B cell (primary cell): ENCODE data around the gene DLL1. TPM values are rescaled to one million over a fixed set of nuclear protein-coding genes. Genes with fewer than 3 reads are reported as not detected.
A peak's percentile ranks its signal among the peaks of the same experiment; 100 is the strongest.

Source experiments
- ATAC-seq: fragments of 200-7000 bp; cut with Tn5 transposase; one replicate; pipeline ENCODE4 v1.10.0; 2021; ENCODE audit warnings: low read depth, mild to moderate bottlenecking, moderate number of reproducible peaks, moderate library complexity
- CTCF ChIA-PET: fragments of 350-600 bp; sonication (Branson Sonifier 250); formaldehyde crosslinking; loops from one replicate; lab custom pipeline; 2021; ENCODE audit warnings: antibody characterized with exemption, inconsistent platforms; lab: Charles Lee
- POLR2A ChIA-PET: fragments of 350-600 bp; sonication (Branson Sonifier 250); formaldehyde crosslinking; loops from one replicate; lab custom pipeline; 2021; ENCODE audit warnings: antibody characterized with exemption; lab: Charles Lee
- DNase-seq: peaks from one replicate; pipeline ENCODE4 v3.0.0; 2013
- H2AFZ ChIP-seq: 2 replicates; pipeline ENCODE4 v1.6.1; 2012; ENCODE audit warnings: mild to moderate bottlenecking, low read depth, low read length; ENCODE audit not compliant: insufficient read depth, poor library complexity, severe bottlenecking
- H3K27ac ChIP-seq, 2 donors: 1 replicate in 1 of 2; 2 replicates in 1 of 2; pipeline ENCODE4 v1.5.1; 2012 to 2013; ENCODE audit warnings: low read length in 2 of 2, mild to moderate bottlenecking in 2 of 2, moderate library complexity in 1 of 2
- H3K27me3 ChIP-seq, 4 experiments: fragments of 200-600 bp in 1 of 4; sonication (generic) in 1 of 4; replicated peaks in 1 of 4; 1 replicate in 2 of 4; 2 replicates in 2 of 4; pipeline versions ENCODE4 v1.6.1 to v1.7.0; 2013 to 2016; ENCODE audit warnings: low read length in 3 of 4, mild to moderate bottlenecking in 2 of 4, mixed read lengths in 1 of 4, moderate library complexity in 1 of 4; ENCODE audit not compliant: insufficient read depth in 4 of 4, control insufficient read depth in 3 of 4; ENCODE audit errors: control extremely low read depth in 1 of 4
- H3K36me3 ChIP-seq, 2 experiments: replicated peaks in 1 of 2; 1 replicate in 1 of 2; 2 replicates in 1 of 2; pipeline versions ENCODE4 v1.6.1 to v1.7.1; 2013; ENCODE audit warnings: low read length in 1 of 2; ENCODE audit not compliant: insufficient read depth in 2 of 2, control insufficient read depth in 1 of 2; ENCODE audit errors: control extremely low read depth in 1 of 2, extremely low read depth in 1 of 2
- H3K4me1 ChIP-seq, 2 donors: fragments of 200-600 bp in 1 of 2; sonication (generic) in 1 of 2; 1 replicate in 1 of 2; 2 replicates in 1 of 2; pipeline versions ENCODE4 v1.5.1 to v1.6.1; 2013 to 2017; ENCODE audit warnings: low read length in 2 of 2; ENCODE audit not compliant: control insufficient read depth in 2 of 2, insufficient read depth in 2 of 2
- H3K4me2 ChIP-seq: replicated peaks from 2 replicates; pipeline ENCODE3; 2012; ENCODE audit warnings: mild to moderate bottlenecking, low read depth, low read length; ENCODE audit not compliant: poor library complexity, severe bottlenecking
- H3K4me3 ChIP-seq, 5 experiments: fragments of 200-600 bp in 1 of 5; sonication (generic) in 1 of 5; 1 replicate in 3 of 5; 2 replicates in 2 of 5; pipeline versions ENCODE4 v1.5.1 to v1.7.0; 2011 to 2016; ENCODE audit warnings: low read length in 4 of 5, mild to moderate bottlenecking in 4 of 5, low read depth in 2 of 5, control low read depth in 1 of 5, moderate library complexity in 1 of 5; ENCODE audit not compliant: insufficient read depth in 1 of 5; ENCODE audit errors: control extremely low read depth in 1 of 5, extremely low read depth in 1 of 5
- H3K79me2 ChIP-seq: fragments of 200-600 bp; sonication (generic); one replicate; pipeline ENCODE4 v1.6.0; 2016; ENCODE audit warnings: low read length; ENCODE audit not compliant: control insufficient read depth, insufficient read depth
- H3K9ac ChIP-seq: fragments of 200-600 bp; sonication (generic); 2 replicates; pipeline ENCODE4 v1.6.1; 2017; ENCODE audit warnings: mild to moderate bottlenecking, low read length, moderate library complexity
- H3K9me3 ChIP-seq, 3 donors: one replicate each; pipeline versions ENCODE4 v1.6.1 to v1.7.1; 2013; ENCODE audit warnings: low read length in 2 of 3; ENCODE audit not compliant: control insufficient read depth in 2 of 3, insufficient read depth in 1 of 3; ENCODE audit errors: control extremely low read depth in 1 of 3
- H4K20me1 ChIP-seq: 2 replicates; pipeline ENCODE4 v1.6.0; 2012; ENCODE audit warnings: mild to moderate bottlenecking, low read length; ENCODE audit not compliant: insufficient read depth, control insufficient read depth, poor library complexity, severe bottlenecking
- H3K27ac Mint-ChIP-seq: one replicate; pipeline ENCODE4 v1.8.0; 2021; ENCODE audit warnings: mixed read lengths
- H3K27me3 Mint-ChIP-seq: one replicate; pipeline ENCODE4 v1.8.0; 2021; ENCODE audit warnings: mixed read lengths
- H3K4me1 Mint-ChIP-seq: one replicate; pipeline ENCODE4 v1.8.0; 2021; ENCODE audit warnings: mixed read lengths
- H3K4me3 Mint-ChIP-seq: one replicate; pipeline ENCODE4 v1.8.0; 2021; ENCODE audit warnings: mixed read lengths
- H3K9me3 Mint-ChIP-seq: one replicate; pipeline ENCODE4 v1.8.0; 2022; ENCODE audit warnings: mixed read lengths; ENCODE audit not compliant: insufficient read depth
- EZH2 ChIP-seq: IDR thresholded peaks from 2 replicates; pipeline ENCODE4 v1.6.1; 2012; ENCODE audit warnings: borderline replicate concordance, low read depth, mild to moderate bottlenecking, moderate library complexity, low read length; ENCODE audit not compliant: insufficient read depth, poor library complexity, severe bottlenecking
- WGBS: methylation state at CpG from one replicate; pipeline ENCODE4 v1.1.5; 2013; ENCODE audit warnings: missing lambda C conversion rate; ENCODE audit not compliant: insufficient coverage; 5-methylcytosine and 5-hydroxymethylcytosine counted together
- intact Hi-C: fragments of 100-400 bp; cut with micrococcal nuclease; formaldehyde crosslinking; loops from one replicate; pipeline ENCODE4 v1.10.0; 2022
- polyA plus RNA-seq: library from polyadenylated mRNA; depleted of rRNA; stranded (reverse); fragments of >200 nt; gene quantifications from 2 replicates; pipeline ENCODE4 v1.2.3, GENCODE V29; 2012
- total RNA-seq, 2 donors: library from RNA; stranded (reverse); fragments of 120-200 nt in 1 of 2; gene quantifications; 1 replicate in 1 of 2; 2 replicates in 1 of 2; pipeline versions ENCODE4 v1.2.3 to v1.2.4, GENCODE V29; 2013 to 2022
- TF ChIP-seq, protein P1 (sequence below): fragments of 200-600 bp; IDR thresholded peaks from one replicate; pipeline ENCODE4 v1.8.0; 2022; ENCODE audit warnings: antibody characterized with exemption, mild to moderate bottlenecking

DLL1 gene
- total and polyA plus RNA-seq, 2 donors (not counting 1 experiment from before 2014, with no cell fraction given), result 1.6 to 6.8 TPM

DNA sequence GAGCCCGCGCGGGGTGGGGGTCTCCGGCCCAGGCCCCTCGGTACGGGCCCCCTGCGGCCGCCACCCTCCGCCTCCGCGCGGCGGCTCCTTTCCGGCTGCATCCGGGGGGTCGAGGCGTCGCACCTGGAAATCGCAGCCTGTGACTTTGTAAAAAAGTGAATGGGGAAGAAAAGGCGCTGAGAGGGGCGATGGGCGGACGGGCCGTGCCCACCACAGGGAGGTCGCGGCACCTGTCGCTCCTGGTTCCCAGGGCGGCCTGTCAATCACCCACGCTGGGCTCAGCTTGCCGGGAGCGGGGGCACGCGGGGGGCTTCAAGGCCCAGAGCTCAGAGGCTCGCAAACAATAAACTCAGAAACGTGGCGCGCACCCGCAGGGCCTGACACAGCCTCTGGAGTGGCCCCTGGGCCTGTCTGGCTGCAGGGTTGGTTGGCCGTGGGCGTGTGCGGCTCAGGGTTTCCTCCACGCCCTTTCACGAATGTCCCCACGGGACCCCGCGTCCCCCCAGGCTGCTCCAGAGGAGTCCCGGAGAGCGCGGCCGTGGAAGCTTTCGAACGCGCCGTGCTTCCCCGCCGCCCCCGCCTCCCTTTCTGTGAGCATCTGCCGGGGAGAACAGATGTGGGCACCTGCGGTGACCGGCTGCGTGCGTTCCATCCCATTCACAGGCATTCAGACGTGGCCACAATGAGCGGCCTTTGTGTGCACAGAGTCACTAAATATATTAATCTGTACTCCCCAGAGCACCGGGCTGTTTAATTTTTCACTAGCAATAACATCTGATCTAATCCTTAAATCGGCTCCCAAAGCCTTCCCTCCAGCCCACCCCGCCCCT is 6.1 kb upstream of the DLL1 start:
- peak overlapping the region in 2 of 5 experiments; percentile 16 to 70 for H3K4me3 ChIP-seq
- peak; percentile 61 for DNase-seq
- H4K20me1 ChIP-seq, result peaks cover 11% of the 10 kb centered on the region
- peaks cover 44 to 61% of the 10 kb centered on the region in 2 donors for H3K4me1 ChIP-seq
- intact Hi-C loops, result loop anchor here (10.0 kb wide), 1 partner anchor 572 kb away; the partner anchor contains the start of gene PHF10
- TF ChIP-seq EZH2, result peak; percentile 99
- TF ChIP-seq, protein P1, sequence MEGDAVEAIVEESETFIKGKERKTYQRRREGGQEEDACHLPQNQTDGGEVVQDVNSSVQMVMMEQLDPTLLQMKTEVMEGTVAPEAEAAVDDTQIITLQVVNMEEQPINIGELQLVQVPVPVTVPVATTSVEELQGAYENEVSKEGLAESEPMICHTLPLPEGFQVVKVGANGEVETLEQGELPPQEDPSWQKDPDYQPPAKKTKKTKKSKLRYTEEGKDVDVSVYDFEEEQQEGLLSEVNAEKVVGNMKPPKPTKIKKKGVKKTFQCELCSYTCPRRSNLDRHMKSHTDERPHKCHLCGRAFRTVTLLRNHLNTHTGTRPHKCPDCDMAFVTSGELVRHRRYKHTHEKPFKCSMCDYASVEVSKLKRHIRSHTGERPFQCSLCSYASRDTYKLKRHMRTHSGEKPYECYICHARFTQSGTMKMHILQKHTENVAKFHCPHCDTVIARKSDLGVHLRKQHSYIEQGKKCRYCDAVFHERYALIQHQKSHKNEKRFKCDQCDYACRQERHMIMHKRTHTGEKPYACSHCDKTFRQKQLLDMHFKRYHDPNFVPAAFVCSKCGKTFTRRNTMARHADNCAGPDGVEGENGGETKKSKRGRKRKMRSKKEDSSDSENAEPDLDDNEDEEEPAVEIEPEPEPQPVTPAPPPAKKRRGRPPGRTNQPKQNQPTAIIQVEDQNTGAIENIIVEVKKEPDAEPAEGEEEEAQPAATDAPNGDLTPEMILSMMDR, result no peak
- H3K9ac ChIP-seq, result no peak overlapping the region
- ChIA-PET POLR2A (no interaction called here), CTCF (no interaction called here)
- peaks cover 0 to 92% (median 59%) of the 10 kb centered on the region in 4 experiments for H3K27me3 ChIP-seq
- peaks cover 0 to 15% (median 4%) of the 10 kb centered on the region in 3 donors for H3K9me3 ChIP-seq
- no peaks in the 10 kb centered on the region for H3K36me3 ChIP-seq
- WGBS, result 4% methylated on average over 64 of the region's 67 CpGs
- Mint-ChIP-seq H3K27ac (peak overlapping the region; percentile 41), H3K27me3 (peaks cover 79% of the 10 kb centered on the region), H3K4me3 (peak overlapping the region; percentile 60), H3K9me3 (peaks cover 2% of the 10 kb centered on the region), H3K4me1 (peaks cover 38% of the 10 kb centered on the region)
- H3K79me2 ChIP-seq, result no peaks in the 10 kb centered on the region
- H3K27ac ChIP-seq, result no peak overlapping the region
- H2AFZ ChIP-seq, result peak overlapping the region; percentile 46
- H3K4me2 ChIP-seq, result peak overlapping the region; percentile 98
- ATAC-seq, result peak; percentile 12

DNA sequence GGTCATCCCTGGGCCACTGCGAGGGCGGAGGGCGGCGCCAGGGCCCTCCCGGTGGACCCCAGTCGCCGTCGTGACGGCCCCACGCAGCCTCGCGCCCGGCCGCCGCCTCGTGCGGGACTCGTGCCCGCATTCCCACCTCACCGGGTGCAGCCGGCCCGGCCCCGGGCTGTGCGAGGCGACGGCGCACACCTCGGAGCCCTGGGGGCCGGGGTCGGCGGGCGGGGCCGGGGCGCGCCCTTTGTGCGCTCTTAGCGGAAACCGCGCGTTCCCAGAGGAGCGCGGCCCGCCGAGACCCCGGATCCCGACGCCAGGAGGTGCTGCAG is 5.5 kb upstream of the DLL1 start:
- Mint-ChIP-seq H3K4me1 (peaks cover 42% of the 10 kb centered on the region), H3K27me3 (peaks cover 77% of the 10 kb centered on the region), H3K9me3 (no peaks in the 10 kb centered on the region), H3K4me3 (no peak overlapping the region), H3K27ac (no peak overlapping the region)
- ATAC-seq (no peak), DNase-seq (no peak)
- ChIA-PET POLR2A (interaction anchor here (1.3 kb wide), 1 partner anchor 10 kb away, joined by 3 read pairs; the partner anchor contains the start of gene FAM120B), CTCF (no interaction called here)
- H3K9me3 ChIP-seq, result peaks cover 0 to 15% (median 4%) of the 10 kb centered on the region in 3 donors
- H3K4me3 ChIP-seq, result peak overlapping the region in 4 of 5 experiments; percentile 39 to 70 (median 52)
- 3% methylated on average over 47 of the region's 47 CpGs for WGBS
- H3K9ac ChIP-seq, result peak overlapping the region; percentile 63
- H4K20me1 ChIP-seq, result peaks cover 11% of the 10 kb centered on the region
- intact Hi-C loops, result loop anchor here (10.0 kb wide), 1 partner anchor 572 kb away; the partner anchor contains the start of gene PHF10
- peak overlapping the region; percentile 91 for H2AFZ ChIP-seq
- H3K79me2 ChIP-seq, result no peaks in the 10 kb centered on the region
- no peaks in the 10 kb centered on the region for H3K36me3 ChIP-seq
- H3K4me1 ChIP-seq, result peaks cover 48 to 67% of the 10 kb centered on the region in 2 donors
- H3K27ac ChIP-seq, result no peak overlapping the region
- peaks cover 0 to 94% (median 60%) of the 10 kb centered on the region in 4 experiments for H3K27me3 ChIP-seq
- TF ChIP-seq, protein P1, result no peak
- TF ChIP-seq EZH2, result no peak
- peak overlapping the region; percentile 98 for H3K4me2 ChIP-seq
